Ecto neural progenitor cell (in vitro differentiated cells): Measurements from ENCODE around the gene DMAP1.
A peak's percentile ranks its signal among the peaks of the same experiment; 100 is the strongest.

Experiments used
- DNase-seq: peaks from one replicate; pipeline ENCODE4 v3.0.0-alpha.2; 2018; ENCODE audit warnings: low spot score

Gene DMAP1

GRCh38 chr1:44228218-44228617 is 14.9 kb downstream of the DMAP1 start:
- no peak for DNase-seq

DNA sequence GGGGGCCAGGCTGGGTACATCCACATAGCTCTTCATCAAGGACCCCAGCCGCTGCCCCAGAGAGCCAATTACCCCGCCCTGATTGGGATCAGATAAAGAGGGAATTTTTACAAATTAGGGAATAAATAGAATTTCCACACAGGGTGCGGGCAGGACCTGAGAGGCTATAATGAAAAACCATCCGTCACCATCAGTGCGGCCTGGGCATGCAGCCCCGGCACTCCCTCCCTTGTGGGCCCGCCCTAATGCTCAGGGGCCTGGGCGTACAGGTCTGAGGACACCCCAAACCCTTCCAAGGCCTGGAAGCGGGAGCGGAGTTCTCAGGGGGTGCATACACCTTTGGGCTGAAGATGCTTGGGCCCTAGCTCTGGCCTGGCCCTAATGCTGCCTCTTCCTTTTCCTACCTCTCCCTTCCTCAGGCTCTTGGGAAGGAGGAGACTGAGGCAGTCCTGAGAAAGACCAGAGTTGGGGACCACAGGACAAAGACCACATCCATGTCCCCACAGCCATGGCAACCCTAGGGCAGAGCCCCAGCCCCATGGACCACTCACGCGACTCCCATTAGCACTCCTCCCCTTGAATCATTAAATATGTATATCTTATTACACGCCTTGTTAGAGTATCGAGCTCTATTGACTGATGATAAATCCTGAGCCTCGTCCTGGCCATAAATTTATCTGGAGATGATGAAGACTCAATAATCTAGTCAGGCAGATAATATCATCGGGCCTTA is 16.3 kb downstream of the DMAP1 start:
- DNase-seq = no peak

- DNase-seq = no peak
Observed at GRCh38 chr1:44230796-44231195, 17.5 kb downstream of the DMAP1 start.

GRCh38 chr1:44233593-44233992 is 20.3 kb downstream of the DMAP1 start:
- DNase-seq = no peak

DNA sequence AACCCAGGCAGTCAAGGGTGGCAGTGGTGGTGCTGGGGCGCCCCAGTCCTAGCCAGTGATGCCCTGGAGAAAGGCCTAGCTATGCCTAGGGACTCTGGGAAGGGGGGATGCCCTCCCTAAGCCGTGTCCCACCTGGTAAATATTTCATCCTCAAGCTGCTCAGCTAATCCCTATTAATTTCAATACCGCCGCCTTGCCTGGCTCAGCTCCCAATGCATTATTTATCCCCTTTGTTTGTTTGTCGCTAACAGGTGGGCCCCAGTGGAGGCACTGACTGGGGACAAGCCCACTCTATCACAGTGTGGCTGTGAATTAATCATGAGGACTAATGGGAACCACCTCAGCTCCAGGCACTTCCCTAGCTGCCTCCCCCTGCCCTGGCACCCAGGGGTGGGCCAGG is 22.5 kb downstream of the DMAP1 start:
- DNase-seq = no peak

GRCh38 chr1:44236490-44237272 is 23.4 kb downstream of the DMAP1 start:
- no peak for DNase-seq

DNA sequence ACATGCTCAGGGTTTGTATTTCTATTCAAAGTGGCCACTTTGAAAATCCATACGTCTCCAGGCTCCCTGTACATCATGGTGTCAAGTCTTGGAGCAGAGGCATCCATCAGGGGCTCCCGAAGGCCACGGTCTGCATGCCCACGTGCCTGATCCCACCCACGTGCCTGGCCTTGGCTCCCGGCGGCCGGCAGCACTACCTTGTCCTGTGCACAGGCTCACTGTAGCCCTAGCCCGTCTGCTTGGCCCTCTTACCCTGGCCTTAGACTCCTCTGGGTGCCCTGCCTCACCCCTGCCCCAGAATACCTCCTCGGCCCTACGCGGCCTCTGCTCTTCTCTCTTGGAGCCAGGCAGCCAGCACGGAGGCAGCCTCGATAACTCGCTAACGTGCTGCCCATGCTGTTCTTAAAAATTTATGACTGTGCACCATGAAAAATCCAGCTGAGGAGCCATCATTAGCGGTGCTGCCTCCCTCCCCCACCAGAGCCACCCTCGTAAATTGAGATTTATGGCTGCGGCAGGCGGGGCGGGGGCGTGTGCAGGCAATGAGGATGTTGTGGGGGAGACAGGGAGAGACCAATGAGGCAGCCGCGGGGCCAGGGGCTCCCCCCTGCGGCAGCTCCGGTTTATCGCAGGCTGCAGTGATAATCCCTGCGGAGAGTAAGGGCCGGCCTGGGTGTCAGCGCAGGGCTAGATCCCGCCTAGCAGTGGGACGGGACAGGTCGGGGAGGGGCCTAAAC is 24.6 kb downstream of the DMAP1 start:
- DNase-seq = peak; percentile 87

GRCh38 chr1:44238660-44239059 is 25.4 kb downstream of the DMAP1 start:
- DNase-seq = no peak

- peak; percentile 77 for DNase-seq
Observed at GRCh38 chr1:44239331-44239960, 26.2 kb downstream of the DMAP1 start.

GRCh38 chr1:44239961-44240371 is 26.7 kb downstream of the DMAP1 start:
- peak; percentile 71 for DNase-seq

DNA sequence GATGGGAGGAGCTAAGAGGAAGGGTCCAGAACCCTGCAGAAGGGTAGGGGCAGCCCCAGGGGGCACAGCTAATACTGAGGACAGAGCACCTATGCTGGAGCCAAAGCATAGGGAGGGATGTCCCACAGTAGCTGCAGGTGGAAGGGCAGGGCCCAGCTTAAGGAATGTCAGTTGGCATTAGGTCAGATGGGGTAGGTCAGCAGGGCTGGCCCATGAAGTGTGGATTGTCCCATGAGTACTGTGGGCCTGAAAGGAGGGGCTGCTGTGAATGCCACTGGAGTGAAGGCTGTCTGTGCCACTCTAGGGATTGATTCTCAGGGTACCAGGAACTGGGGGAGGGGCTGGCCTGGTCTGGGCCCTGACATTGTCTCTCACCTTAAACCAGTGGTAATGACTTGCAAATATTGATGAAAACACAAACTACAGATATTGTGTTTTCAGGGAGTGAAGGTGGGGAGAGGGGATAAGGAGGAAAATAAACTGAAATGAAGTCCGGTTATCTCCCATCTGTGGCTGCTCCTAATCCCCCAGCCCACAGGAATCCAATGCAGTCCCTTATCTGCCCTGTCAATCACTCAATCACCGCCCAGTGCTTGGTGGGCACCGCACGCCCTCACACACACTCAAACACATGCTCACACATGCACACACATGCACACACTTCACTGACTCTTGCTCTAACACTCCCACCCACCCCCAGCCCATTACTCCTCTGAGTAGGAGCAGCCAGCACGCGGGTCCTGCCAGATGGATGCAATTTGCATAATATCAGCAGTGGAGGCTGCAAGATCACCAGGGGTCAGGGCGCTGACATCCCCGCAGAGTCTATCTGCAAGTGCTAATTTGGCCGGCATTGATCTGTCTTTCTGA is 27.8 kb downstream of the DMAP1 start:
- no peak for DNase-seq

DNA sequence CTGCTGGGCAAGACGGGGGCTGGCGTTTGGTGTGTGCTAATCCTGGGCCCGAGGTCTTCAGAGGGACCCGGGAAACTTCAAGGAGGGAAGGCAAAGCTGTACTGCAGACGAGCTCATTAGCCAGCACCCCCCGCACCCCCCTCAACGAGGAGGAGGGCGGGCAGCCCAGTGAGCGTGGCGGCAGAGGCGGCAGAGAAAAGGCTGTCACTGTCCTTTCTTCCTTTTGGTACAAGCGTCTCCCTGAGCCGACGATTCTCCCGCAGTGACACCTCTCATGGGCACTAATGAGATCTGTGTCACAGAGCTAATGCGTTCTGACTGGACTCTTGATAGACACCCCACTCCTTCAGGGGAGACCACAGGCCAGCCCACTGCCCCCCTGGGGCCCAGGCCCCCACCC is 29.5 kb downstream of the DMAP1 start:
- DNase-seq = no peak

- no peak for DNase-seq
Observed at GRCh38 chr1:44243782-44244495, 30.7 kb downstream of the DMAP1 start.

DNA sequence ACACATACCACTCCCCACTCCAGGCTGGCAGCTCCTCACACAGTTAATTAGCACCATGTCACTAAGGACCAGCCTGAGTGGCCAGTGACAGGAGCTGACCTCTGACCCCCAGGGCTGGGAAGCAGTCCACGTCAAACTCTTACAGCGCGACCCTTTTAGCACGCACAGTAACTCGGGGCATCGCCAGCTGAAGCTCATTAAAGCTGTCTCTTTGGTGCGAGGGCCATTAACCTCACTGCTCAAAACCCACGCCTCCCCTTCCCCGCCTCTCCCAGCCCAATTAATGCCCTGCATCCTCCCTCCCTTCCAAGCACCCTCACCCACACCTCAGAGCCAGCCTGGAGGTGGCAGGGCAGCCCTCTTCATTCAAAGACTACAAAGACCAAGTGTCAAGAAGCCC is 31.7 kb downstream of the DMAP1 start:
- DNase-seq = no peak

DNA sequence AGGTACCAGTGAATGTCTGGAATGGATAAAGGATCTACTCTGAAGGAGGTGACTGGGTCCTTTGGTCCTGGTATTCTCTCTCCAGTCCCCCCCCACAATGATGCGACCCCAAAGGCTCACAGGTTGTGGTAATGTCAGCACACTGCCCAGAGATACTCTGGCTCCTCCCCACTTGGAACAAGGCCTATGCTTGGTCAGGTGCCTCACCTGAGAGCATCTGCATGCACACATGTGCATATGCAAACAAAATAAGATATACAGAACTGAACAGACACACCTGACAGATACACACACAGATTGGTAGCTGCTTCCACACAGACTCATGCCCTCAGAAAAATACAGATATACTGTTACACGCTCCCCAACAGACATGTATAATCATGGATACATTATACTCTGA is 33.5 kb downstream of the DMAP1 start:
- DNase-seq = no peak

- no peak for DNase-seq
Observed at GRCh38 chr1:44249543-44249942, 36.3 kb downstream of the DMAP1 start.

- DNase-seq = no peak
Observed at GRCh38 chr1:44250068-44250781, 37.0 kb downstream of the DMAP1 start.

- no peak for DNase-seq
Observed at GRCh38 chr1:44251486-44251885, 38.2 kb downstream of the DMAP1 start.

GRCh38 chr1:44251989-44252671 is 38.9 kb downstream of the DMAP1 start:
- no peak for DNase-seq
